Measurements from ENCODE around the gene IFITM2. TPM values are rescaled to one million over a fixed set of nuclear protein-coding genes. Genes with fewer than 3 reads are reported as not detected.

IFITM2 gene
- total RNA-seq, 1 experiment from 2014 or later = 21.9 TPM

Other genes with a start within 250 kb of the IFITM2 start
- not detected in 2 replicates for gene SCGB1C1, start 114.7 kb upstream of the IFITM2 start, total RNA-seq (2014; rRNA removed)
- 11.1 and 17.2 TPM in 2 replicates for gene BET1L, start 100.4 kb upstream of the IFITM2 start, total RNA-seq (2014; rRNA removed)
- 152 and 183 TPM in 2 replicates for gene RIC8A, start 100.1 kb upstream of the IFITM2 start, total RNA-seq (2014; rRNA removed)
- gene SIRT3, start 71.5 kb upstream of the IFITM2 start, total RNA-seq (2014; rRNA removed) = 7.9 and 8.6 TPM in 2 replicates
- 122 and 135 TPM in 2 replicates for gene PSMD13, start 70.8 kb upstream of the IFITM2 start, total RNA-seq (2014; rRNA removed)
- gene NLRP6, start 29.4 kb upstream of the IFITM2 start, total RNA-seq (2014; rRNA removed) = not detected in 2 replicates
- 5.2 and 7.6 TPM in 2 replicates for gene PGGHG, start 18.7 kb upstream of the IFITM2 start, total RNA-seq (2014; rRNA removed)
- not detected in 2 replicates for gene IFITM5, start 8.3 kb upstream of the IFITM2 start, total RNA-seq (2014; rRNA removed)
- 0.32 and 3.2 TPM in 2 replicates for gene IFITM1, start 6.2 kb downstream of the IFITM2 start, total RNA-seq (2014; rRNA removed)
- gene IFITM3, start 13.0 kb downstream of the IFITM2 start, total RNA-seq (2014; rRNA removed) = 43.4 and 63.7 TPM in 2 replicates
- gene B4GALNT4, start 61.7 kb downstream of the IFITM2 start, total RNA-seq (2014; rRNA removed) = 0.75 and 1.3 TPM in 2 replicates
- 3.7 and 4.7 TPM in 2 replicates for gene PKP3, start 86.4 kb downstream of the IFITM2 start, total RNA-seq (2014; rRNA removed)
- gene SIGIRR, start 107.2 kb downstream of the IFITM2 start, total RNA-seq (2014; rRNA removed) = 5.5 and 5.8 TPM in 2 replicates
- not detected in 2 replicates for gene ANO9, start 134.2 kb downstream of the IFITM2 start, total RNA-seq (2014; rRNA removed)
- gene PTDSS2, start 142.5 kb downstream of the IFITM2 start, total RNA-seq (2014; rRNA removed) = 40.7 and 51.2 TPM in 2 replicates
- gene RNH1, start 199.4 kb downstream of the IFITM2 start, total RNA-seq (2014; rRNA removed) = 287 and 315 TPM in 2 replicates
- gene HRAS, start 227.8 kb downstream of the IFITM2 start, total RNA-seq (2014; rRNA removed) = 58.1 and 70.7 TPM in 2 replicates
- gene LRRC56, start 229.7 kb downstream of the IFITM2 start, total RNA-seq (2014; rRNA removed) = 0.17 and 0.19 TPM in 2 replicates

Data from LHCN-M2 (cell line).